HCT116 (cell line): Measurements from ENCODE around the gene USP24. TPM values are rescaled to one million over a fixed set of nuclear protein-coding genes. Genes with fewer than 3 reads are reported as not detected.

Experiments used
- CTCF ChIP-seq, 3 experiments: fragments of 200-600 bp in 1 of 3; sonication (generic) in 1 of 3; IDR thresholded peaks in 2 of 3; conservative IDR thresholded peaks in 1 of 3; 2 replicates each; pipeline ENCODE4 v1.5.1; 2012 to 2017; ENCODE audit warnings: low read depth in 2 of 3, low read length in 2 of 3, antibody characterized with exemption in 1 of 3, borderline replicate concordance in 1 of 3, control low read depth in 1 of 3, mild to moderate bottlenecking in 1 of 3, mixed read lengths in 1 of 3, mixed run types in 1 of 3, moderate library complexity in 1 of 3; ENCODE audit not compliant: insufficient read depth in 1 of 3
- EGR1 ChIP-seq: IDR thresholded peaks from 2 replicates; pipeline ENCODE4 v1.6.1; 2012; ENCODE audit warnings: low read depth
- ELF1 ChIP-seq: IDR thresholded peaks from 2 replicates; pipeline ENCODE4 v1.6.1; 2012; ENCODE audit warnings: low read depth, borderline replicate concordance
- FOSL1 ChIP-seq: IDR thresholded peaks from 2 replicates; pipeline ENCODE4 v1.6.1; 2012; ENCODE audit warnings: low read depth
- POLR2A ChIP-seq: IDR thresholded peaks from 2 replicates; pipeline ENCODE4 v1.7.0; 2011; ENCODE audit warnings: borderline replicate concordance; ENCODE audit not compliant: insufficient read depth, insufficient read length; ENCODE audit errors: extremely low read depth
- RAD21 ChIP-seq: IDR thresholded peaks from 2 replicates; pipeline ENCODE4 v1.6.1; 2012; ENCODE audit warnings: low read depth, mild to moderate bottlenecking
- SIN3A ChIP-seq: IDR thresholded peaks from 2 replicates; pipeline ENCODE4 v1.6.1; 2012; ENCODE audit warnings: low read depth
- ZFX ChIP-seq: fragments of 450-650 bp; IDR thresholded peaks from 2 replicates; pipeline ENCODE4 v1.6.1; 2017
- total RNA-seq: library from RNA; stranded (reverse); gene quantifications from one replicate; pipeline ENCODE4 v1.2.1, GENCODE V29; 2021; ENCODE audit not compliant: unreplicated experiment
- TF ChIP-seq, protein P1 (sequence below): IDR thresholded peaks from 2 replicates; pipeline ENCODE4 v1.6.1; 2011; ENCODE audit warnings: mild to moderate bottlenecking, low read length, moderate library complexity; ENCODE audit not compliant: insufficient replicate concordance; ENCODE audit errors: extremely low read depth
- TF ChIP-seq, protein P2 (sequence below): IDR thresholded peaks from 2 replicates; pipeline ENCODE4 v1.6.1; 2012

The USP24 gene
- total RNA-seq, 1 experiment from 2014 or later, result 34.2 TPM

GRCh38 chr1:55073187-55073916 is 141.8 kb downstream of the USP24 start (continued):
- TF ChIP-seq CTCF (IDR thresholded peaks at IDR 0.05 in 2 of 3, conservative IDR thresholded peaks at IDR 0.05 in 1 of 3; ENCODE audit: borderline replicate concordance in 1 of 3, insufficient read depth in 1 of 3, low read depth in 2 of 3, low read length in 2 of 3) (no peak), FOSL1 (no peak), ZFX (no peak), ELF1 (no peak), SIN3A (no peak), EGR1 (no peak), POLR2A (no peak), RAD21 (no peak)
- TF ChIP-seq, protein P1, sequence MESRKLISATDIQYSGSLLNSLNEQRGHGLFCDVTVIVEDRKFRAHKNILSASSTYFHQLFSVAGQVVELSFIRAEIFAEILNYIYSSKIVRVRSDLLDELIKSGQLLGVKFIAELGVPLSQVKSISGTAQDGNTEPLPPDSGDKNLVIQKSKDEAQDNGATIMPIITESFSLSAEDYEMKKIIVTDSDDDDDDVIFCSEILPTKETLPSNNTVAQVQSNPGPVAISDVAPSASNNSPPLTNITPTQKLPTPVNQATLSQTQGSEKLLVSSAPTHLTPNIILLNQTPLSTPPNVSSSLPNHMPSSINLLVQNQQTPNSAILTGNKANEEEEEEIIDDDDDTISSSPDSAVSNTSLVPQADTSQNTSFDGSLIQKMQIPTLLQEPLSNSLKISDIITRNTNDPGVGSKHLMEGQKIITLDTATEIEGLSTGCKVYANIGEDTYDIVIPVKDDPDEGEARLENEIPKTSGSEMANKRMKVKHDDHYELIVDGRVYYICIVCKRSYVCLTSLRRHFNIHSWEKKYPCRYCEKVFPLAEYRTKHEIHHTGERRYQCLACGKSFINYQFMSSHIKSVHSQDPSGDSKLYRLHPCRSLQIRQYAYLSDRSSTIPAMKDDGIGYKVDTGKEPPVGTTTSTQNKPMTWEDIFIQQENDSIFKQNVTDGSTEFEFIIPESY, result no peak
- TF ChIP-seq, protein P2, sequence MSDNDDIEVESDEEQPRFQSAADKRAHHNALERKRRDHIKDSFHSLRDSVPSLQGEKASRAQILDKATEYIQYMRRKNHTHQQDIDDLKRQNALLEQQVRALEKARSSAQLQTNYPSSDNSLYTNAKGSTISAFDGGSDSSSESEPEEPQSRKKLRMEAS, result no peak
